OCI-LY1 (cell line): ENCODE measurements around the gene KATNAL1.

Source experiments
- EZH2 ChIP-seq: fragments of 200-600 bp; sonication (generic), shearing (Covaris generic); IDR thresholded peaks from 2 replicates; pipeline ENCODE4 v1.8.0; 2017; ENCODE audit warnings: borderline replicate concordance, mixed run types, mild to moderate bottlenecking, antibody characterized with exemption, low read length, moderate library complexity, mixed read lengths
- TF ChIP-seq, protein P1 (sequence below): fragments of 200-600 bp; sonication (generic), shearing (Covaris generic); IDR thresholded peaks from 2 replicates; pipeline ENCODE4 v1.5.1; 2017; ENCODE audit warnings: mild to moderate bottlenecking, antibody characterized with exemption, low read length, moderate library complexity, mixed read lengths

DNA sequence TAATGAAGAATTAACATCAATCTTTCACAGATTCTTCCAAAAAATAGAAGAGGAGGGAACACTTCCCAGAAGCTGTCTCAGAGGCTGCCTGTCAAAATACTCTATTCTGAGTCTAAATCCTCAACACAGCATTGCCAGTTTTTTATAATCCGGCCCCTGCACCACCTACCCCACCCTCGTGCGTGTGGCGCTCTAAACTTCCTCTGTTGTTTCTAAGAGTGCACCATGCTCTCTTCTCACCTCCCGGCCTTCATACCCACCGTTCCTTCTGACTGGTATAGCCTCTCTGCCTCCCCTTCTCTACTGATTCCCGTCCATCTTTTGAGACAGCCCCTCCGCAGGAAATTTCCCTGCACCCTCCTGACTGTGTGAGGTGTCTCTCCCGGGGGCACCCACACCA, 136.8 kb downstream of the KATNAL1 start:
- TF ChIP-seq, protein P1, sequence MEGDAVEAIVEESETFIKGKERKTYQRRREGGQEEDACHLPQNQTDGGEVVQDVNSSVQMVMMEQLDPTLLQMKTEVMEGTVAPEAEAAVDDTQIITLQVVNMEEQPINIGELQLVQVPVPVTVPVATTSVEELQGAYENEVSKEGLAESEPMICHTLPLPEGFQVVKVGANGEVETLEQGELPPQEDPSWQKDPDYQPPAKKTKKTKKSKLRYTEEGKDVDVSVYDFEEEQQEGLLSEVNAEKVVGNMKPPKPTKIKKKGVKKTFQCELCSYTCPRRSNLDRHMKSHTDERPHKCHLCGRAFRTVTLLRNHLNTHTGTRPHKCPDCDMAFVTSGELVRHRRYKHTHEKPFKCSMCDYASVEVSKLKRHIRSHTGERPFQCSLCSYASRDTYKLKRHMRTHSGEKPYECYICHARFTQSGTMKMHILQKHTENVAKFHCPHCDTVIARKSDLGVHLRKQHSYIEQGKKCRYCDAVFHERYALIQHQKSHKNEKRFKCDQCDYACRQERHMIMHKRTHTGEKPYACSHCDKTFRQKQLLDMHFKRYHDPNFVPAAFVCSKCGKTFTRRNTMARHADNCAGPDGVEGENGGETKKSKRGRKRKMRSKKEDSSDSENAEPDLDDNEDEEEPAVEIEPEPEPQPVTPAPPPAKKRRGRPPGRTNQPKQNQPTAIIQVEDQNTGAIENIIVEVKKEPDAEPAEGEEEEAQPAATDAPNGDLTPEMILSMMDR: no peak
- TF ChIP-seq EZH2: no peak
